Hepatocyte (in vitro differentiated cells): ENCODE measurements around the gene DHRS11. TPM values are rescaled to one million over a fixed set of nuclear protein-coding genes. Genes with fewer than 3 reads are reported as not detected.

Experiments used
- DNase-seq: peaks from one replicate; pipeline ENCODE4 v3.0.0-alpha.2; 2016; ENCODE audit warnings: low spot score
- H2AFZ ChIP-seq: fragments of 200-600 bp; sonication (generic); 2 replicates; pipeline ENCODE4 v1.6.0; 2016; ENCODE audit warnings: antibody characterized with exemption, mild to moderate bottlenecking
- H3K27ac ChIP-seq: fragments of 200-600 bp; sonication (generic); 2 replicates; pipeline ENCODE4 v1.5.1; 2016; ENCODE audit warnings: mild to moderate bottlenecking
- H3K27me3 ChIP-seq: fragments of 200-600 bp; sonication (generic); 2 replicates; pipeline ENCODE4 v1.6.1; 2016
- H3K36me3 ChIP-seq: fragments of 200-600 bp; sonication (generic); replicated peaks from 2 replicates; pipeline ENCODE4 v1.5.1; 2016; ENCODE audit warnings: low read depth; ENCODE audit not compliant: insufficient read depth
- H3K4me1 ChIP-seq: fragments of 200-600 bp; sonication (generic); 2 replicates; pipeline ENCODE4 v1.5.1; 2016; ENCODE audit warnings: mild to moderate bottlenecking, moderate library complexity; ENCODE audit not compliant: insufficient read depth
- H3K4me2 ChIP-seq: fragments of 200-600 bp; sonication (generic); 2 replicates; pipeline ENCODE4 v1.6.0; 2016
- H3K4me3 ChIP-seq: fragments of 200-600 bp; sonication (generic); 2 replicates; pipeline ENCODE4 v1.5.1; 2016; ENCODE audit warnings: mild to moderate bottlenecking
- H3K79me2 ChIP-seq: fragments of 200-600 bp; sonication (generic); 2 replicates; pipeline ENCODE4 v1.6.0; 2017; ENCODE audit warnings: mild to moderate bottlenecking
- H3K9me2 ChIP-seq: fragments of 200-600 bp; sonication (generic); replicated peaks from 2 replicates; pipeline ENCODE4 v1.6.0; 2017; ENCODE audit warnings: mild to moderate bottlenecking; ENCODE audit not compliant: insufficient read depth
- H3K9me3 ChIP-seq: fragments of 200-600 bp; sonication (generic); 2 replicates; pipeline ENCODE4 v1.5.1; 2016; ENCODE audit warnings: low read depth, mild to moderate bottlenecking
- H4K20me1 ChIP-seq: fragments of 200-600 bp; sonication (generic); 2 replicates; pipeline ENCODE4 v1.6.0; 2016; ENCODE audit warnings: mild to moderate bottlenecking; ENCODE audit not compliant: insufficient read depth, poor library complexity, severe bottlenecking
- EZH2 ChIP-seq: fragments of 200-600 bp; sonication (generic); IDR thresholded peaks from 2 replicates; pipeline ENCODE4 v1.6.1; 2016; ENCODE audit warnings: antibody characterized with exemption, mild to moderate bottlenecking, borderline replicate concordance
- EZH2phosphoT487 ChIP-seq: fragments of 200-600 bp; sonication (generic); IDR thresholded peaks from one replicate; pipeline ENCODE4 v1.6.1; 2018; ENCODE audit warnings: antibody characterized with exemption, mild to moderate bottlenecking, low read depth, moderate library complexity; ENCODE audit not compliant: unreplicated experiment, severe bottlenecking
- WGBS: methylation state at CpG from one replicate; pipeline ENCODE4 v1.1.6; 2016; ENCODE audit warnings: low lambda C conversion rate; ENCODE audit errors: missing lambda C conversion rate; 5-methylcytosine and 5-hydroxymethylcytosine counted together
- polyA plus RNA-seq: library from polyadenylated mRNA; unstranded; fragments of >200 nt; fragmentation: Nextera tagmentation; extraction: Ambion mirVana; gene quantifications from 2 replicates; pipeline ENCODE4 v1.2.1, GENCODE V29; 2016
- total RNA-seq: library from RNA; depleted of rRNA; stranded (reverse); fragments of >200 nt; gene quantifications from 2 replicates; pipeline ENCODE4 v1.2.3, GENCODE V29; 2014
- TF ChIP-seq, protein P1 (sequence below): fragments of 200-600 bp; sonication (generic); IDR thresholded peaks from 2 replicates; pipeline ENCODE4 v1.5.1; 2016; ENCODE audit warnings: antibody characterized with exemption, mild to moderate bottlenecking; ENCODE audit not compliant: poor library complexity

The DHRS11 gene
- total and polyA plus RNA-seq, 2 experiments from 2014 or later: 33.2 to 49.8 TPM

DNA sequence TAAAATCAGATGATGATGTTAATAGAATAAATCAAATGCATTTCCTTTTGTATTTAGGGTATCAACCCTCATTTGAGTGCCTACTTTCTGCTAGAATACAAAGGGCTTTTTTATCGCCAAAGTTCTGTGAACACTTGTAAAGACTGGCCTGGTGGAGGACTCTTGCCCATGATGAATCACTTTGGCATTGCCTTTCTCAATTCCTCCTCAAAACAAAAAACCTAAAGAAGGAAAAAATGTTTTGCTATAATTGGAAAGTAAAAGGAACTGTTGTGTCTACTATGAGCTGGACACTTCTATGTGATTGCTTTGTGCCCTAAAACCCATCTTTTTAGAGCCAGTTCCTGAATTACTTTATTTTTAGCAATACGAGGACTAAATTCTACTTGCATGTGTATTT, 13.0 kb upstream of the DHRS11 start:
- DNase-seq: no peak
- TF ChIP-seq EZH2 (no peak), EZH2phosphoT487 (no peak)
- TF ChIP-seq, protein P1, sequence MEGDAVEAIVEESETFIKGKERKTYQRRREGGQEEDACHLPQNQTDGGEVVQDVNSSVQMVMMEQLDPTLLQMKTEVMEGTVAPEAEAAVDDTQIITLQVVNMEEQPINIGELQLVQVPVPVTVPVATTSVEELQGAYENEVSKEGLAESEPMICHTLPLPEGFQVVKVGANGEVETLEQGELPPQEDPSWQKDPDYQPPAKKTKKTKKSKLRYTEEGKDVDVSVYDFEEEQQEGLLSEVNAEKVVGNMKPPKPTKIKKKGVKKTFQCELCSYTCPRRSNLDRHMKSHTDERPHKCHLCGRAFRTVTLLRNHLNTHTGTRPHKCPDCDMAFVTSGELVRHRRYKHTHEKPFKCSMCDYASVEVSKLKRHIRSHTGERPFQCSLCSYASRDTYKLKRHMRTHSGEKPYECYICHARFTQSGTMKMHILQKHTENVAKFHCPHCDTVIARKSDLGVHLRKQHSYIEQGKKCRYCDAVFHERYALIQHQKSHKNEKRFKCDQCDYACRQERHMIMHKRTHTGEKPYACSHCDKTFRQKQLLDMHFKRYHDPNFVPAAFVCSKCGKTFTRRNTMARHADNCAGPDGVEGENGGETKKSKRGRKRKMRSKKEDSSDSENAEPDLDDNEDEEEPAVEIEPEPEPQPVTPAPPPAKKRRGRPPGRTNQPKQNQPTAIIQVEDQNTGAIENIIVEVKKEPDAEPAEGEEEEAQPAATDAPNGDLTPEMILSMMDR: no peak
- Histone ChIP-seq H3K4me1 (no peaks in the 10 kb centered on the region), H3K27me3 (no peaks in the 10 kb centered on the region), H3K36me3 (no peaks in the 10 kb centered on the region), H3K9me2 (no peaks in the 10 kb centered on the region), H3K79me2 (peaks cover 59% of the 10 kb centered on the region), H3K27ac (no peak overlapping the region), H2AFZ (no peak overlapping the region), H4K20me1 (peaks cover 32% of the 10 kb centered on the region), H3K4me3 (no peak overlapping the region), H3K9me3 (no peaks in the 10 kb centered on the region), H3K4me2 (no peak overlapping the region)
- 98% methylated on average over 2 of the region's 2 CpGs for WGBS

DNA sequence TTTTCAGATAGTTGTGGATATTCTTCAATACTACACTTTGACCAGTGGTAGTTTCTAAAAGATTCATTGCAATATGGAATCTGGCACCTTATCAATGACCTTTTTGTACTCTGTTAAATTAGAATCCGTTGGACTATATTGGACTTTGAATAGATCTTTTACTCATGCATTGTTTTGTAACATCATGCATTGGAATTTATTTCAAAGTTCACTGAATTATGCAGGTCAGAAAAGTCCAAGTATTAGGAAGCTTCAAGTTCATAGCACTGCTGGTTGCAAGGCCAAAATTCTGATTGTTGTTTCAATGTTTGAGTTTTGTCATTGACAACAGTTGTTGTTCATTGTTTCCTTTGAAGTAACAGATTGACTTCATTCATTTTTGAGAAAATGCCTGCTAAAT, 7.9 kb upstream of the DHRS11 start:
- H3K9me2 ChIP-seq: no peaks in the 10 kb centered on the region
- H3K79me2 ChIP-seq: peaks cover 41% of the 10 kb centered on the region
- H3K36me3 ChIP-seq: no peaks in the 10 kb centered on the region
- no peaks in the 10 kb centered on the region for H3K9me3 ChIP-seq
- 88% methylated on average over 1 of the region's 1 CpG for WGBS
- no peak overlapping the region for H3K4me3 ChIP-seq
- TF ChIP-seq EZH2phosphoT487 (no peak), EZH2 (no peak)
- TF ChIP-seq, protein P1: no peak
- no peak for DNase-seq
- H3K4me2 ChIP-seq: no peak overlapping the region
- no peak overlapping the region for H2AFZ ChIP-seq
- H4K20me1 ChIP-seq: no peaks in the 10 kb centered on the region
- H3K27me3 ChIP-seq: no peaks in the 10 kb centered on the region
- H3K27ac ChIP-seq: no peak overlapping the region
- H3K4me1 ChIP-seq: no peaks in the 10 kb centered on the region

DNA sequence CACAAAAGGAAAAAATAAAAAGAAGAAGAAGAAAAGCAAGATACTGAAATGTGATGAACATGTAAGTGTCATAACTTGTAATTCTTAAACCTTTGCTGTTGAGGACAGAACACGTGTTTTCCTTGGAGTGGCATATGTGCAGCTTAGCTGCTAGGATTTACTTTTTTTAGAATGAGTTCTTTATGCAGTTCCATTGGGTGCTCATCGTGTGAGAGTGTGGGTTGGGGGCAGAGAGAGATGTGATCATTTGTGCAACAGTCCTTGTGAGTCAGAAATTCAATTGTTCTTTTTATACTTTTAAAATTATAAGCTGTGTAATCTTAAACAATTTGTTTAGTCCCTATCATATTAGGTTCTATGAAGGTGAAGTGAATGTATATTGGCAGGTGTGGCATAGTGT, 5.5 kb upstream of the DHRS11 start:
- Histone ChIP-seq H2AFZ (no peak overlapping the region), H3K4me3 (no peak overlapping the region), H3K79me2 (peaks cover 29% of the 10 kb centered on the region), H3K9me2 (no peaks in the 10 kb centered on the region), H4K20me1 (no peaks in the 10 kb centered on the region), H3K4me1 (peaks cover 3% of the 10 kb centered on the region), H3K4me2 (no peak overlapping the region), H3K9me3 (no peaks in the 10 kb centered on the region), H3K36me3 (no peaks in the 10 kb centered on the region), H3K27ac (no peak overlapping the region), H3K27me3 (no peaks in the 10 kb centered on the region)
- DNase-seq: no peak
- TF ChIP-seq EZH2phosphoT487 (no peak), EZH2 (no peak)
- TF ChIP-seq, protein P1: no peak
- 99% methylated on average over 2 of the region's 2 CpGs for WGBS

DNA sequence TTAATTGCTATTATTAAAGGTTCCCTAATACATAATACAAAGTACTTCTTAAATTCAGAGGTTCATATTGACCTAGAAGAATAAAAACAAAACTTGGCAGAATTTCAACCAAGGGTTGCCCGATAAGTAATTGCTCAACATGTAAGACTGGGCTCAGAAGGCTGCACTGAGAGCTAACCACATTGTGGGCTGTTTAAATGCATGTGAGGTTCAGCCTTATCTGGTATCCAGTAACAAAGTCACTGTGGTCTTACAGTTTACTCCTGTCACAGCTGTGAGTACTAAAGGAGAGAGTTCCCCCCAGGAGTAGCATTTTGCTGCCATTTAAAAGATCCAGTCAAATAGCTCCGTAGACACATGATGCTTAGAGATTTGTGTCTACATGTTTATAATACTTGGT, 1.6 kb upstream of the DHRS11 start:
- TF ChIP-seq, protein P1: no peak
- TF ChIP-seq EZH2phosphoT487 (no peak), EZH2 (no peak)
- H3K27me3 ChIP-seq: no peaks in the 10 kb centered on the region
- H3K79me2 ChIP-seq: peaks cover 32% of the 10 kb centered on the region
- no peaks in the 10 kb centered on the region for H3K9me2 ChIP-seq
- H3K36me3 ChIP-seq: no peaks in the 10 kb centered on the region
- no peaks in the 10 kb centered on the region for H4K20me1 ChIP-seq
- no peak overlapping the region for H3K4me3 ChIP-seq
- H3K9me3 ChIP-seq: no peaks in the 10 kb centered on the region
- no peak overlapping the region for H3K4me2 ChIP-seq
- DNase-seq: no peak
- H3K27ac ChIP-seq: peak overlapping the region; percentile 94
- WGBS: 91% methylated on average over 2 of the region's 2 CpGs
- H3K4me1 ChIP-seq: peaks cover 21% of the 10 kb centered on the region
- no peak overlapping the region for H2AFZ ChIP-seq
